NCI-H2107 treated with DMSO at 0.1 percent for 48 hours (cell line): ENCODE data around the gene SCEL.
"Not testable (repeated sequence)": the region's sequence is repeated elsewhere in the genome, so short reads cannot be mapped to it uniquely, and the experiment has no call there.

Experiments used
- DNase-seq: peaks from one replicate; lab custom pipeline; 2025; ENCODE audit not compliant: unreplicated experiment; lab: John Stamatoyannopoulos, UW

The SCEL gene

DNA sequence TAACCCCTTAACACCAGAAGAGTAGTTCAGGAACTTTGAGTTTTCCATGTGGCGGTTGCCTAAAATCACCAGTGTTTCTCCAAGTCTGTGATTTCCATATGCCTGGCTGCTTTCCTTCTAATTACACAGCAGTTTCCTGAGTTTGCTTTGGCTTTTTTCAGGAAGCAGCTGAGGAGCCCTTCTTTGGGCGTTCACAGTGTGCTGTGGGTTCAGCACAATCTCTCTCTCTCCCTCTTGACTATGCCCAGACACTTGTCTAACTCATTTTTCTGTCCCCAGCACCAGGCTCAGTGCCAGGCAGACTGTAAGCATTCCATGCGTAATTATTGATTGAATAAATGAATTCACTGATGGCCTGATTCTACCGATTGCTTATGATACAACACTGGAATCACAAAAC, 19.7 kb downstream of the SCEL start:
- no peak for DNase-seq

DNA sequence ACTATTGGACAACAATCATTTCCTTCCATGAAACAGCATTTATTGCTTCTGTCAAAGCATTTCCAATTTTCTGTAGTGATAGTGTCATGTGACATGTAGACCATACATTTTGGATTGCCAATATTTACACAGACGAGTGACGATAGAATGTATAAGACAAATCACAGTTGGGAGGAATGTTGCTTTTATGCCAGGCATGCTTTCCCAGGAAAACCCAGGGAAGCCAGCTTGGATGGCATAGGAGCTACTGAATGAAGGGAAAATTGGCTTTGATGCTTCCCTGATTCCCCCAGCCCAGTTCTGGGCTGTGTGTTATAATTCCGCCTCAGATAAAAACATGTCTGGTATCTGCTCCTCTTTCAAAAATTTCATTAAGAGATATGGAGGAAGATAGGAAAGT, 22.5 kb downstream of the SCEL start:
- DNase-seq = no peak

DNA sequence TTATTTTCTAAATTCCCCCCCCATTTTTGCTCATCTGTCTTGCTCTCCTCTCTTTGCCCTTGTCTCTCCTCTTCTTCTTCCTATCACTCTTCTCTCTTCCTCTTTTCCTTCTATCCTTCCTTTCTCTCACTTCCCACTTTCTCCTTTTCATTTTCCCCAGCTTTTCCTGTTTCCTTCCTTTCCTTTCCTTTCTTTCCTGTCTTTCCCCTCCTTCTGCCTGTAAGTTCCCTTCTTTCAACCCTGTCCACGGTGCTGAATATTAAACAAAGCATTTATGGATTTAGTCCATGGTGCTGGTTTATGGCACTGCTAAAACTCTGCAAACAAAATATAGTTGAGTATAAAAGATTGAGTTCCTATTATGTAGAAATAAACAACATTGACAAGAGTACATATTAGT, 27.6 kb downstream of the SCEL start:
- no peak for DNase-seq

DNA sequence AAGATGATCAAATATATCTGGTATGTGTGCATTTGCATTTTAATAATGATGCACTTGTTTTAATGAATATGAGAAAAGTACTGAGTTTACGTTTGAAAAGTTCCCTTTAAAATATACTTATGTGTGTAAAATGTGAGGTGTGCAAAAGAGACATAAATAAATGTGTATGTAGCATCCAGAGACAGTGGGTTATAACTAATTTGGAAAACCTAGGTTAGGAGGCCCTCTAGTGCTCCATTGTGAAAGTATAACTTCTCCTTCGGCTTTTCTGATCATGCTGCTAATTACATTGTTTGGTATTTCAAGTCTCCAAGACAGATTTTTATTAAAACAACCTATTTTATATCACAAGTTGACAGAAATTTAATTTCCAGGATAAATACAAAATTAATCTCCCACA, 30.1 kb downstream of the SCEL start:
- DNase-seq = peak; percentile 1

DNA sequence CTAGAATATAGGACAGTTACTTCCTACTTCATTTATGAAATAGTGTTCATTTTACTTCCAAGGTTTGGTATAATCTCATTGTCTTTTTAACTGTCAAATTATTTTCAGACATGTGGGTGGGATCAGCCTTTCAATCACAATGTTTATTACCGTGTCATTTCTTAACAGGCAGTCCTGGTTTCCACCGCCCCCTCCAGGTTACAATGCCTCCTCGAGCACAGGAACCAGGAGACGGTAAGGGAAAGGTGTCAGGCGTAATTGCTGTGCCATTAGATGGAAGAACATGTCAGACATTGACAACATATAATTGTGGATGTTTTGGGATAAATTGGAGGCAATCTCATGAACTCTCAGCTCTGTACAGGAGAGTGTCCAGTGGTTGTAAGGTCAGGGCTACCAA, 36.5 kb downstream of the SCEL start:
- DNase-seq = no peak

DNA sequence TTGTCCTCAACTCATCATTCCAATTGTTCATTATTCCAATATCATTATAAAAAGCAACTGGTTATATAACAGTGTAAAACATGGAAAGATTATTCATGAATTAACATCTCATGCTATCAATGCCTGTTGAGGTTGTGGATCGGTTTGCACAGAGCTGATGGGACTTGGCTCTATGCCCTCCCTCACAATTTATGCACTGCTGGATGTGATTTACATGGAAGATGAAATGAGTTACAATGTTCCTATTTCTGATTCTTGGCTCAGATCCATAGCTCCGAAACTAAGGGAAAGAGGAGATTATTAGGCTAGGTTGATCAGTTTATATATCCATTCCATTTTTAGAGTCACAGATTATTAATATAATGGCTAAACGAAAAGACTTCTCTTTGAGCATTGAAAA, 38.6 kb downstream of the SCEL start:
- no peak for DNase-seq

DNA sequence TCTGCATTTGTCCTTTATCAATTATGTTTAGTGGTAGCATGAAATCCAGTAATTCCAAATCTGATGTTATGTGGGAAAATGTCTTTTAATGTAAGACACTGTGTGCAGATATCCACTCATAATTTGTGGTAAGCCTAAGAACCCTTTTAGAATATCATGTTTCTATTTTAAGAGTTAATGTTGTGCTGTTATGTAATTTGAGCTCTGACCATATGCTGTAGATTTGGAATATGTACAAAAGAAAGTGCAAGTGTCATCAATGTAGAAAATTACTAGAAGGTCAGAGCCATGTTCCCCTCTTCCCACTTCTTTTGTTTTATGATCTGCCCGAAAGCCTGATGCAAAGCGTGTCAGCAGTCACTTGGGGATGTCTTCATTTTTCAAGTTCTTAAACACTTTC, 44.5 kb downstream of the SCEL start:
- DNase-seq = peak; percentile 28

DNA sequence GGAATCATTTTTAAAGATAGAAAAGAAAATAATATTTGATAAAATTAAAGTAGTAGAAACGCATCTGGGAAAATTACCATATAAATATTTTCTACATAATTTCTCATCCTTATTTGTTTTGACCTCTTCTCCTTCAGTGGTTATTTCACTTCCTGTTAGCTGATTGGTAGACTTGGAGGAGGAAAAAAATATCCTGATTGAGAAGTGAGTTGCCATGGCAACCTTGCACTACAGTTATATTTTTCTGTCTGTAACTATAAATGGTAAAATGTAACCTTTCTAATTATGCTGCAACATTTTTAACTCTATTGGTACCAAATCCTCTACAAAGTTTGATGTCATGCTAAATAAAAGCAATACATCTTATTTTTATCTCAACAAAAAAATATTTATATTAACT, 45.2 kb downstream of the SCEL start:
- no peak for DNase-seq

DNA sequence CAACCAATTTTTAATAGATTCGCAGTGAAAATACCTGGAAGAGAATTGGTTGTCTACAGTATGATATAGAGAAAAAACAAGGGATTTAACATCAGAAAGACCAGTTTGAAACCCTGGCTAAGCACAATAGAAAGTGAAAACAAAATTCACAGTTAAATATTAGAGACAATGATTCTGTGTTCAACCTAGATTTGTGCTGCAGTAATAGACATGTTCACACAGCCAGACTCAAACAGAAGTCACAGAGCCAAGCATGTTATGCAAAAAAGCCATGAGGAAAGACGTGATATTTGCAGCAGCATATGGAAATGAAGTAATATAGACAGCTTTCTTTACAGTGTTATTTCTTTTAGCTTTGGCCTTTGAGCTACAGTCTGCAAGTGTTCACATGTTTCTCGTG, 48.1 kb downstream of the SCEL start:
- no peak for DNase-seq

DNA sequence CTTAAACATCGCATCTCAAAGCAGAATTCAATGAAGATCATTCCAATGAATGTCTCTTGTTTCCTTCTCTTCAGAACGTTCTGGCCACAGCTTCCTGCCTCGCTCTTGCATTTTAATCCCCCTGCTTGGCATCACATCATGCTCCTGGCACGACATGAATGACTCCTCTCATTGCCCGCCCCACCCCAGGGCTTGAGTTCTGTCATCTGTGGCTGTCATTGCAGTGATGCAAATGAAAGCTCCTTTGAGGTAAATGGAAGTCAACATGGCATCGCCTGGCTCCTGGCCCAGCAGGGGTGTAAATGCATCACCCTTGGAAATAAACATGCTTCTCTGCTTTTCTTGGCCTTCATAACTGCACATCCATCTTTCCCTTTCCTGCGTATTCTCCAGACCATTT, 48.6 kb downstream of the SCEL start:
- DNase-seq = no peak

DNA sequence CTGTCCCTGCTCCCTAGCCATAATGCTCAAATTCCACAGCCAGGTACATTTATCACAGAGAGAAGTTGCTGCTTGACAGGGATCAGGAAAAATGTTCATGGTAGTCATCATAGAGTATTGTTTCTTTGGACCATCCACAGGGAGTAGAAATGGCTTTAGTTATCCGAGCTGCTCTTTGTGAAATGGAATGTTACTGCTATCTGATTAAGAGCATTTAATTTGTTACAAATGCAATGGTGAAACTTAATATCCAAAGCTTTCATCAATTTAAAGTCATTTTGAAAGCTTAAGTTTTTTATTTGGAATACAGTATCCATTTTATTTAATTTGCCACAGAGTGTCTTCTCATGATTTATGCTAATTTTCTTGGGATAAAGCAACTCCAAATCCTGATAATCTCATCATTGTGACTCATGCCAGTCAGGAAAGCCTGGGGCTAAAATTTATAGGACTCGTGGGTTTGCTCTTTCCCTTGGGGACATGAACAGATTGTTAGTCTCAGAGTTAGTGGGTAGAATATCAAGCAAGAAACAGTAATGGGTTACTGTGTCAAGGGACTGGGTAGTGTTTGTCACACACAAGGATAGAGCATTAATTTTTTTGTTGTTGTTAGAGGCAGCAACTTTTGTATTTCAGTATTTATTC, 59.8 kb downstream of the SCEL start:
- DNase-seq = no peak

DNA sequence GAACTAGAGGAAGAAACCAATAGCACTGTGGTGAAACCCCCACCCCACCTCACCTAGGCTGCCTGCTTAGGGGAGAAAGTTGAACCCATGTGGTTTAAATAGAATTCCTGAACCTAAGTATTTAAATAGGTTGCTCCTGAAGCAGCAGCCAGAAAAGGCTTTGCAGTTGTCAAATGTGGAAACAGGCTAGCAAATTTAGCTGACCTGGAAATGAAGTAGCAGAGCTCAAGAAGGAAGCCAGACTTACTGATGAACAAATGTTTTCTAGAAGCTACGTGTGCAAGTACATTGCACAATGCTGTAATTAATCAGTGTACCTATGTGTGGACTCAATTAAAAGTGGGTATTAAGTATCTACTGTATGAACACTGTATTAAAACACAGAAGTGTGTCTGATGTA, 61.3 kb downstream of the SCEL start:
- no peak for DNase-seq

DNA sequence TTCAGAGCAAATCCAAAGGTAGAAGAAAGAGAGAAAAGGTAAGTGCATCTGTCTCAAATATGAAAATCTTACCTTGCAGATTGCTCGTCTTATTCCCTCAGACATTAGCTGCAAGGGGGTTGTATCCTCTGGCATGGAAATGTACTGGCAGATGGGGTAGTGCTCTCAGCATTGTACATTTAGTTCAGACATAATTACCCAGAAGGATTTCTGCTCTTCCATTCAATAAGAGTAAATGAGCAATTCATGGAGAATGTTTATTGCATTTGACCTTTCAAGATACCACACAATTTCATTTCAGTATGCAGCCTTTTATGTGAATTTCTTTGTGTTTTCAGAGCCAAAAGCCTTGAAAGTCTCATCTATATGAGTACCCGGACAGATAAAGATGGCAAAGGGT, 63.8 kb downstream of the SCEL start:
- no peak for DNase-seq

DNA sequence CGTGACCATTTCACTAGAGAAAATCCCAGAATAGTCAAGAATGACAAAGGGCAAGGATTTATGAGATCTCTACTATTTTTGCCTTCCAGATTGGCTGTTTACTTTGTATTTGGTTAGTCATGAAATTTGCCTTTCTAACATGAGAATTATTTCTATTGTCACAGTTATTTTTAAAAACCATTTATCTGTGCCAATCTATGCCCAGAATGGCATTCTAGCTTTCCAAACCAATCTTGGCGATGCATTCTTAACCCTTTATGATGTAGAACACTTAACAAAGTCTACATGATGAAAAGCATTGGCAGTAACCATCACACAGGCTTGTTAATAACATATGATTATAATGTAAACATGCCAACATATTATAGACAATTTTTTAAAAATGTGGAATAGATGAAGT, 65.2 kb downstream of the SCEL start:
- DNase-seq = no peak

DNA sequence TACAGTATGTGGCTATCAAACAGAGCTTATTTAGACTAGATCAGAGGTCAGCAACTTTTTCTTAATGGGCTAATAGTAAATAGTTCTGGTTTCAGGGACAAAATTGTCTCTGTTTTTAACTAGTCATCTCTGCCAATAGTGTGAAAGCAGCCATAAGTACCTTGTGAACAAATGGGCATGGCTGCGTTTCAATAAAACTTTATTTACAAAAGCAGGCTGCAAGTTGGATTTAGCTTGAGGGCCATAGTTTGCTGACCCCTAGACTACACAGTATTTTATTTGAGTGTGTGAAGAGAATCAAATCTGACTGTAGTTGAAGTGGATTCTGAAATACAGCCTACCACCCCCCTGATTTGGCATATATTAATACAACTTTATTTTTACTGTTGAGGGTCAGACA, 75.6 kb downstream of the SCEL start:
- no peak for DNase-seq

DNA sequence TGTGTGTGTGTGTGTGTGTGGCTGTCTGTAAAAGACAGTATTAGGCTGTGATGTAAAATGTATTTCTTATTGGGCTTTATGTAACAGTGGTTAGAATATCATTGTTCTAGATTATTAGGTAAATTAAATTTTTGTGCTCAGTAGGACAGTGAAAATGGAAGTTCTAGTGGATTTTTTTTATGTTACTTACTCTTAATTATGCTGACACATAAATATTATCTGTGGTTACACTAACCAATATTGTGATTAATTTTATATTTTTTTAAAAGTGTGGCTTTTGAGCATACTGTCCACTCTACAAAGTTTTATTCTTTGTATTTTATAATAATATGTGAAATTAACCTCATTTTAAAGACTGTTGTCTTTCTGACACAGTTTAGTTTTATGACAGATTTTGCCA, 80.5 kb downstream of the SCEL start:
- no peak for DNase-seq

DNA sequence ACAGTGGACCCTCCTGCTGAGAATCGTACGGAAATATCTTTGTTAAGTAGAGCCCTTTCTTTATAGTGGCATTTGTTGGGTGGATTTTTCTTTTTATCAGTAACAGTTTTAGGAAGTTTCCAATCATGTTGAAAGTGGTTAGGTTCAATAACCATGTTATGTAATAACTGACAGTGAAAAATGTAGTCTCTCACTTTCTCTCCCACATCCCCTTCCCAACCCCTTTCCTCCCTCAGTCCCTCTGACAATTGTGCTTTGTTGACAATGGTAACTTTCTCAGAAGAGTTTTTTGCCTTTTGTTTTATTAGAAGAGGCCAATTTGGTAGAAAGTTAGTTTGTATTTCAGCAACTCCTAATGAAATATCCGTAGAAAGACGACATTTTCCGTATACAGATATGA, 84.1 kb downstream of the SCEL start:
- DNase-seq = no peak

DNA sequence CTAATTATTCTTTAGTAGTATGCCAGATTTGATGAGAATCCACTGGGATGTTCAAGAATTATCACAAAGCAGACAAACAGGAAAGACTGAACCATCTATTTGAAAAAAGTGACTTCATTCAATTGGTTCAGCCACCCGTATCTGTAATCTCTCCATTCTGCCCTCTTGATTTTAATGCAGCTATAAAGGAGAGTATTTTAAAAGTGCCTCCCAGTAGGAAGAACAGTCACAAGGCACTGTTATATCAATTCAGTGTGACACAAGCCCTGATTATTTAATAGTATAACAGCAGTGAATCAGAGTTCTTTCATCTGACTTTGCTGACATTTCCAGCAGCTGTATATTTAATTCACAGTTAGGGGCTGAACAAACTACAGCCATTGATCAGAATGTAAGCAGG, 84.6 kb downstream of the SCEL start:
- no peak for DNase-seq

DNA sequence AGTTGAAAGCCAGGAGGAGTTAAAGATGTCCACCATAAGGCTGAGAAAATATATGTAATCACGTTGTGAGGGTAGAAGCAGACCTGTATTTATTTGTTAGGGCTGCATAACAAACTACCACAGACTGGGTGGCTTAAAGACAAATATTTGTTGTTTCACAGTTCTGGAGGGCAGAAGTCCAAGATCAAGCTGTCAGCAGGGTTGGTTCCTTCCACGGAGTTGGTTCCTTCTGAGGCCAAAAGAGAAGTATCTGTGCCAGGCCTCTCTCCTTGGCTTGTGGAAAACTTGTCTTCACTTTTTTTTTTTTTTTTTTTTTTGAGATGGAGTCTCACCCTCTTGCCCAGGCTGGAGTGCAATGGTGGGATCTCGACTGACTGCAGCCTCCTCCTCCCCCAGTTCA, 88.3 kb downstream of the SCEL start:
- DNase-seq = no peak

DNA sequence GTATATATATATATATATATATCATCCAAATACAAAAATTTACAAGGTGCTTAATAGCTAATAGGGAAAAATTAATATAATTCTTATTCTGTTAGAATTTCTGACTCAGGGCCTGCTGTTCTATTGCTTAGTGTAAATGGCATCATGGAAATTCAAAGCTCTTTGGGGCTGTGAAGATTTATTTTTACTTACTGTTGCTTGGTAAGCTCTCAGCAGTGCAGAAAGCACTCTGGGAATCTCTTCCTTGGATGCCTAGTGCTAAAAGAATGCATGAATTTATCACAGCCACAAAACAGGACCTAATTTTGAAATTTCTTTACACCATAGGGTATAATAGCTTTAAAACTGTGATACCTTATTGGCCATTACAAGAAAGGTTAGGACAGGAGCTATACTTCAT, 92.7 kb downstream of the SCEL start:
- DNase-seq = no peak

DNA sequence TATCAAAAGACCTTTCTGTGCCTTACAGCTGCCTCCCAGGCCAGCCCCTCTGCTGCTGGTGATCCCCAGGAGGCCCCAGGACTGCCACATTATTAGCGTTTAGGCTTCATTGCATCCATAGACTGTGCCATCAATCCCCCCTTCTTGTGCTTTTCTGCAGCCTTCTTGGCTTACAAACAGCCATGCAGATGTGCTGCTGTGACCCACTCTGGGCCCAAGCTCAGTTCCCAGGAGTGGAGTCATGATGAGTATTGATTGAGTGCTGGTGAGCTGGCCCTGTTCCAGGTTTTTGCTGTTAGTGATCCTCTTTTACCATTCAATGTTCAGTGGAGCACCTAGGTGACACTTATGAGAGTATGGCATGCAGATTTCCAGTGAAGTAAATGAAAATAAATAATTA, 102.1 kb downstream of the SCEL start:
- peak; percentile 6 for DNase-seq

DNA sequence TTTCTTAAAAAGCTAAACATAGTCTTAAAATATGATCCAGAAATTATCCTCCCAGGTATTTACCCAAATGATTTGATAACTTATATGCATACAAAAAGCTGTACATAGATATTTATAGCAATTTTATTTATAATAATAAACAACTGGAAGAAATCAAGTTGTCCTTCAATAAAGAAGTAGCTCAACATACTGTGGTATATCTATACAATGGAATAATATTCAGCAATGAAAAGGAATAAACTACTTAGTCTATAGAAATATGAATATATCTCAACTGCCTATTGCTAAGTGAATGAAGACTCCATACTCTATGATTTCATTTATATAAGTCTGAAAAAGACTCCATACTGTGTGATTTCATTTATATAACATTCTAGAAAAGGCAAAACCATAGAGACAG, 114.9 kb downstream of the SCEL start:
- no peak for DNase-seq

DNA sequence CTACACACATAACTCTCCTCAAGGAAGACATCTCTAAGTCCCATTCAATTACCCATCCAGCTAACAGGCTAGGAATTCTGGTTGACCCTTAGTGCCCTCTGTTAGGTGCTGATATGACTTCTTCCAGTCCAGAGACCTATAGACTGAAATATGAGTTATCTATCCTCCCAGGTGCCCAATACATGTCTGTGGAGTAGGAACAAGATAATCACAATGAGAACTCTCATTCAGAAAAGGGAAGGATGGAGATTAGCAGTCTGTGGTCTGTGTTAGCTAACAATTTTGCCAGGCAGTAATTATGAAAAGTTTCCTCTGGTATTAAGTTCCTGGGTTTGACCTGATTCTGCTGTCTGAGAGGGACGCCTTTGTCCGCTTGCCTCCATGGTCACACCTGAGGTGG, 117.8 kb downstream of the SCEL start:
- DNase-seq = no peak

DNA sequence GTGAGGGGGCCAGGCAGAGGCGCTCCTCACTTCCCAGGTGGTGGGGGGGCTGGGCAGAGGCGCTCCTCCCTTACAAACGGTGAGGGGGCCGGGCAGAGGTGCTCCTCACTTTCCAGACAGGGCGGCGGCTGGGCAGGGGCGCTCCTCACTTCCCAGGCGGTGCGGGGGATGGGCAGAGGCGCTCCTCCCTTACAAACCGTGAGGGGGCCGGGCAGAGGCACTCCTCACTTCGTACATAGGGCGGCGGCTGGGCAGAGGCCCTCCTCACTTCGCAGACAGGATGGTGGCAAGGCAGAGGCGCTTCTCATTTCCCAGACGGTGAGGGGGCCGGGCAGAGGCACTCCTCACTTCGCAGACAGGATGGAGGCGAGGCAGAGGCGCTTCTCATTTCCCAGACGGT, 124.5 kb downstream of the SCEL start:
- DNase-seq = not testable (repeated sequence)
